CD14-positive monocyte (primary cell): Measurements from ENCODE around the gene PCGF5. TPM values are rescaled to one million over a fixed set of nuclear protein-coding genes. Genes with fewer than 3 reads are reported as not detected.

Experiments
- DNase-seq, 3 donors: peaks; one replicate each; pipeline ENCODE4 v3.0.0-alpha.2; 2011 to 2022
- H2AFZ ChIP-seq: 2 replicates; pipeline ENCODE4 v1.6.0; 2012; ENCODE audit warnings: mild to moderate bottlenecking, low read depth, low read length, inconsistent platforms; ENCODE audit not compliant: insufficient read depth, poor library complexity, severe bottlenecking
- H3K27ac ChIP-seq, 2 donors: 1 replicate in 1 of 2; 2 replicates in 1 of 2; pipeline ENCODE4 v1.5.1; 2012 to 2013; ENCODE audit warnings: low read length in 2 of 2, control low read depth in 1 of 2, inconsistent platforms in 1 of 2, low read depth in 1 of 2, mild to moderate bottlenecking in 1 of 2
- H3K27me3 ChIP-seq, 2 donors: one replicate each; pipeline versions ENCODE4 v1.6.0 to v1.6.1; 2011 to 2013; ENCODE audit warnings: low read length in 2 of 2; ENCODE audit not compliant: control insufficient read depth in 2 of 2, insufficient read depth in 2 of 2
- H3K36me3 ChIP-seq, 2 donors: replicated peaks in 1 of 2; 1 replicate in 1 of 2; 2 replicates in 1 of 2; pipeline versions ENCODE4 v1.5.1 to v1.6.1; 2012 to 2013; ENCODE audit warnings: low read length in 2 of 2, control low read depth in 1 of 2, inconsistent platforms in 1 of 2, mild to moderate bottlenecking in 1 of 2; ENCODE audit not compliant: insufficient read depth in 2 of 2, control insufficient read depth in 1 of 2
- H3K4me1 ChIP-seq, 2 donors: 1 replicate in 1 of 2; 2 replicates in 1 of 2; pipeline versions ENCODE4 v1.5.1 to v1.6.1; 2012 to 2013; ENCODE audit warnings: low read length in 2 of 2, control low read depth in 1 of 2, inconsistent platforms in 1 of 2, mild to moderate bottlenecking in 1 of 2, moderate library complexity in 1 of 2; ENCODE audit not compliant: insufficient read depth in 2 of 2, control insufficient read depth in 1 of 2
- H3K4me2 ChIP-seq: replicated peaks from 2 replicates; pipeline ENCODE3; 2012; ENCODE audit warnings: low read length, moderate library complexity, mild to moderate bottlenecking; ENCODE audit not compliant: poor library complexity, severe bottlenecking; ENCODE audit errors: extremely low read depth
- H3K4me3 ChIP-seq, 3 experiments: fragments of 200-600 bp in 1 of 3; sonication (generic) in 1 of 3; replicated peaks in 1 of 3; 1 replicate in 2 of 3; 2 replicates in 1 of 3; pipeline ENCODE4 v1.5.1; 2011 to 2013; ENCODE audit warnings: low read length in 3 of 3, mild to moderate bottlenecking in 3 of 3, control low read depth in 2 of 3, low read depth in 2 of 3, inconsistent platforms in 1 of 3, moderate library complexity in 1 of 3
- H3K79me2 ChIP-seq: 2 replicates; pipeline ENCODE4 v1.6.0; 2012; ENCODE audit warnings: mild to moderate bottlenecking, control low read depth, inconsistent platforms, low read length, moderate library complexity; ENCODE audit not compliant: insufficient read depth
- H3K9ac ChIP-seq: 2 replicates; pipeline ENCODE4 v1.6.0; 2017; ENCODE audit warnings: low read length, mild to moderate bottlenecking; ENCODE audit not compliant: insufficient read depth, poor library complexity, severe bottlenecking
- H3K9me3 ChIP-seq, 2 donors: replicated peaks in 1 of 2; 1 replicate in 1 of 2; 2 replicates in 1 of 2; pipeline versions ENCODE4 v1.5.1 to v1.6.1; 2012 to 2013; ENCODE audit warnings: low read length in 2 of 2, control low read depth in 1 of 2; ENCODE audit not compliant: control insufficient read depth in 1 of 2, insufficient read depth in 1 of 2
- H4K20me1 ChIP-seq: 2 replicates; pipeline ENCODE4 v1.6.0; 2012; ENCODE audit warnings: mild to moderate bottlenecking, low read length, control low read depth, moderate library complexity; ENCODE audit not compliant: insufficient read depth
- H3K27ac Mint-ChIP-seq, 7 donors: one replicate each; pipeline ENCODE4 v1.8.0; 2020; ENCODE audit warnings: mild to moderate bottlenecking in 7 of 7, mixed read lengths in 7 of 7, moderate library complexity in 6 of 7, inconsistent platforms in 2 of 7
- H3K27me3 Mint-ChIP-seq, 3 donors: one replicate each; pipeline ENCODE4 v1.8.0; 2021 to 2022; ENCODE audit warnings: low read depth in 3 of 3, mild to moderate bottlenecking in 3 of 3, mixed read lengths in 3 of 3, moderate library complexity in 3 of 3, inconsistent platforms in 1 of 3
- H3K36me3 Mint-ChIP-seq, 2 donors: one replicate each; pipeline ENCODE4 v1.8.0; 2020; ENCODE audit warnings: mixed read lengths in 2 of 2, inconsistent platforms in 1 of 2, mild to moderate bottlenecking in 1 of 2
- H3K4me1 Mint-ChIP-seq: one replicate; pipeline ENCODE4 v1.8.0; 2020; ENCODE audit warnings: mild to moderate bottlenecking, mixed read lengths
- H3K4me3 Mint-ChIP-seq, 2 donors: one replicate each; pipeline ENCODE4 v1.8.0; 2020; ENCODE audit warnings: mild to moderate bottlenecking in 2 of 2, mixed read lengths in 2 of 2, moderate library complexity in 1 of 2
- H3K9me3 Mint-ChIP-seq, 7 donors: one replicate each; pipeline ENCODE4 v1.8.0; 2020 to 2022; ENCODE audit warnings: mixed read lengths in 7 of 7, mild to moderate bottlenecking in 6 of 7, moderate library complexity in 6 of 7, inconsistent platforms in 2 of 7
- WGBS: methylation state at CpG from one replicate; pipeline ENCODE4 v1.1.5; 2013; ENCODE audit warnings: missing lambda C conversion rate; ENCODE audit not compliant: insufficient coverage; 5-methylcytosine and 5-hydroxymethylcytosine counted together
- intact Hi-C, 2 donors: fragments of 100-400 bp; cut with micrococcal nuclease; formaldehyde crosslinking; loops; one replicate each; pipeline versions ENCODE4 v1.15.0 to v1.15.1; 2023
- polyA plus RNA-seq, 3 donors: library from polyadenylated mRNA; depleted of rRNA in 1 of 3; unstranded in 2 of 3; stranded (reverse) in 1 of 3; fragments of 300-500 nt in 2 of 3; fragments of >200 nt in 1 of 3; fragmentation: Illumina TruSeq in 2 of 3; gene quantifications; 1 replicate in 2 of 3; 2 replicates in 1 of 3; pipeline ENCODE4 v1.2.3, GENCODE V29; 2012 to 2021
- TF ChIP-seq, protein P1 (sequence below): fragments of 200-600 bp; IDR thresholded peaks from one replicate; pipeline ENCODE4 v1.8.0; 2022; ENCODE audit warnings: antibody characterized with exemption, mild to moderate bottlenecking

PCGF5 gene
- polyA plus RNA-seq, 3 donors = 55.2 to 80.3 (median 58.7) TPM

DNA sequence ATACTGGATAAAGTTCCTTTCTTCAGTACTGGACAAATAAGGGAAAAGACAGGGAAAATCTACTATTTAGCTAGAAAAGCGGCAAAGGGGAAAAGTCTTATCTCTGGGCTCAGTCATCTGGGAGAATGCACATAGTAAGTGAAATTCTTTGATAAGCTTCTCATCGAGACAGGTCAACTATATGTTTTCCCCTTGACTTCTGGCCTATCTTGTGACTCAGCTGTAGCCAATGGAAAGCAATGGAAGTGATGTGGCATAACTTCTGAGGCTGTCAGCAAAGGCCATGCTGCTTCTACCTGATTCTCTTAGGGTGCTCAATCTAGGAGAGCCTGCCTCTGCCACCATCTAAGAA is 91.9 kb downstream of the PCGF5 start:
- Histone ChIP-seq H3K36me3 (no peaks in the 10 kb centered on the region), H3K4me2 (no peak overlapping the region), H4K20me1 (no peaks in the 10 kb centered on the region), H3K27ac (no peak overlapping the region), H3K9me3 (no peaks in the 10 kb centered on the region), H3K79me2 (no peaks in the 10 kb centered on the region), H2AFZ (no peak overlapping the region), H3K4me3 (no peak overlapping the region), H3K4me1 (no peaks in the 10 kb centered on the region), H3K9ac (no peak overlapping the region), H3K27me3 (no peaks in the 10 kb centered on the region)
- no peaks in the 10 kb centered on the region for H3K4me1 Mint-ChIP-seq
- peak overlapping the region in 1 of 7 donors; percentile 33 for H3K27ac Mint-ChIP-seq
- H3K27me3 Mint-ChIP-seq = peaks cover 4 to 13% (median 6%) of the 10 kb centered on the region in 3 donors
- H3K9me3 Mint-ChIP-seq = peaks cover 0 to 2% (median 1%) of the 10 kb centered on the region in 7 donors
- H3K36me3 Mint-ChIP-seq = no peaks in the 10 kb centered on the region
- 91% methylated on average over 1 of the region's 2 CpGs for WGBS
- intact Hi-C loops = no loop called here
- no peak for DNase-seq
- H3K4me3 Mint-ChIP-seq = no peak overlapping the region
- TF ChIP-seq, protein P1, sequence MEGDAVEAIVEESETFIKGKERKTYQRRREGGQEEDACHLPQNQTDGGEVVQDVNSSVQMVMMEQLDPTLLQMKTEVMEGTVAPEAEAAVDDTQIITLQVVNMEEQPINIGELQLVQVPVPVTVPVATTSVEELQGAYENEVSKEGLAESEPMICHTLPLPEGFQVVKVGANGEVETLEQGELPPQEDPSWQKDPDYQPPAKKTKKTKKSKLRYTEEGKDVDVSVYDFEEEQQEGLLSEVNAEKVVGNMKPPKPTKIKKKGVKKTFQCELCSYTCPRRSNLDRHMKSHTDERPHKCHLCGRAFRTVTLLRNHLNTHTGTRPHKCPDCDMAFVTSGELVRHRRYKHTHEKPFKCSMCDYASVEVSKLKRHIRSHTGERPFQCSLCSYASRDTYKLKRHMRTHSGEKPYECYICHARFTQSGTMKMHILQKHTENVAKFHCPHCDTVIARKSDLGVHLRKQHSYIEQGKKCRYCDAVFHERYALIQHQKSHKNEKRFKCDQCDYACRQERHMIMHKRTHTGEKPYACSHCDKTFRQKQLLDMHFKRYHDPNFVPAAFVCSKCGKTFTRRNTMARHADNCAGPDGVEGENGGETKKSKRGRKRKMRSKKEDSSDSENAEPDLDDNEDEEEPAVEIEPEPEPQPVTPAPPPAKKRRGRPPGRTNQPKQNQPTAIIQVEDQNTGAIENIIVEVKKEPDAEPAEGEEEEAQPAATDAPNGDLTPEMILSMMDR = no peak

DNA sequence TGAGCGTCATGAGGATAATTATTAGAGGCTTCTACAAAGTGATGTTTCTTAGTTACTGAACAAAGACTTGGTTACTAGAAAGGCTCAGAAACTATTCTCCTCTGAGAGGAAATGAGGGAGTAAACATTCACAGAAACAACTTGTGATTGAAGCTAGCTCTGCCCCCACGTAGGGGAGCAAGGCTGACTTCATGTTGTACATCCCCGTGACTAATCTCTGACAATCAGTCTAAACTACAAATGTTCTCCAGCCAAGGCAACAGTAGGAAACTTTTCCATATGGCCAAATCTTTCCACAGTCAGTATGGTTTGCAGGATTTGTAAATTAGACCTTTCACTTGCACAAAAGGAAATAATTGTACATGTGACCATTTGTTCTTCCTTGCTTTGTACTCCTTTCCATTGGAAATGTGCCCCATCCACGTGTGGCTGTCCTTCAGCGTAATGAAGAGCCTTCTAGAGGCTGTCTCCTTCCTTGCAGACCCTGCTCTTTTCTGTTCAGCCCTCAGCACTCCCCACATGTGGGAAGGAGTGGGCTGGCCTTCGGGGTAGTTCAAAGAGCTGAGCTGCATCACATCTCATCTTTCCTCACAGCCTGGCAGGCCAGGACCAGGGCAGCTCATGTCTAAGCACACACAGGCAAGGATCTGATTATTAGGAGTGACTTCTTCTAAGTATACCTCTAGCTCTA is 93.5 kb downstream of the PCGF5 start:
- Mint-ChIP-seq H3K9me3 (peaks cover 0 to 2% (median 1%) of the 10 kb centered on the region in 7 donors), H3K27me3 (peaks cover 2 to 10% (median 4%) of the 10 kb centered on the region in 3 donors), H3K4me1 (no peaks in the 10 kb centered on the region), H3K4me3 (no peak overlapping the region), H3K27ac (no peak overlapping the region), H3K36me3 (no peaks in the 10 kb centered on the region)
- Histone ChIP-seq H3K27ac (no peak overlapping the region), H4K20me1 (no peaks in the 10 kb centered on the region), H3K36me3 (no peaks in the 10 kb centered on the region), H3K79me2 (no peaks in the 10 kb centered on the region), H2AFZ (no peak overlapping the region), H3K4me1 (no peaks in the 10 kb centered on the region), H3K4me3 (no peak overlapping the region), H3K27me3 (no peaks in the 10 kb centered on the region), H3K4me2 (no peak overlapping the region), H3K9ac (no peak overlapping the region), H3K9me3 (no peaks in the 10 kb centered on the region)
- no CpG with 5 or more reads among the region's 6 CpGs for WGBS
- intact Hi-C loops = no loop called here
- DNase-seq = no peak
- TF ChIP-seq, protein P1 = no peak
